DMS79 (cell line): ENCODE data around the gene TAF1C.
A peak's percentile ranks its signal among the peaks of the same experiment; 100 is the strongest.

Experiments used
- DNase-seq: peaks from one replicate; lab custom pipeline; 2025; lab: John Stamatoyannopoulos, UW

The TAF1C gene

GRCh38 chr16:84159800-84160199 is 27.1 kb downstream of the TAF1C start:
- DNase-seq = no peak

- DNase-seq = no peak
Observed at GRCh38 chr16:84159007-84159406, 27.9 kb downstream of the TAF1C start.

GRCh38 chr16:84156342-84156784 is 30.5 kb downstream of the TAF1C start:
- DNase-seq = no peak

- no peak for DNase-seq
Observed at GRCh38 chr16:84155771-84156170, 31.1 kb downstream of the TAF1C start.

GRCh38 chr16:84155226-84155625 is 31.6 kb downstream of the TAF1C start:
- DNase-seq = no peak

- DNase-seq = no peak
Observed at GRCh38 chr16:84153660-84154214, 33.1 kb downstream of the TAF1C start.

GRCh38 chr16:84150926-84151325 is 35.9 kb downstream of the TAF1C start:
- DNase-seq = no peak

GRCh38 chr16:84144859-84145639 is 41.8 kb downstream of the TAF1C start, which contains the start of the genes DNAAF1 and HSDL1:
DNAAF1 (plus strand) TSS chr16:84145308; CDS start chr16:84145441, 133 bp downstream.
HSDL1 (minus strand) TSS chr16:84145177; CDS start chr16:84131321, 13,856 bp downstream.
- DNase-seq = peak; percentile 27

GRCh38 chr16:84144209-84144858 is 42.5 kb downstream of the TAF1C start:
- no peak for DNase-seq

GRCh38 chr16:84143784-84144199 is 43.1 kb downstream of the TAF1C start:
- DNase-seq = no peak

GRCh38 chr16:84143081-84143480 is 43.8 kb downstream of the TAF1C start:
- no peak for DNase-seq

- no peak for DNase-seq
Observed at GRCh38 chr16:84141143-84141670, 45.6 kb downstream of the TAF1C start.

- no peak for DNase-seq
Observed at GRCh38 chr16:84139628-84140258, 47.1 kb downstream of the TAF1C start.

- peak; percentile 55 for DNase-seq
Observed at GRCh38 chr16:84138824-84139627, 47.8 kb downstream of the TAF1C start.

GRCh38 chr16:84138500-84138823 is 48.4 kb downstream of the TAF1C start:
- no peak for DNase-seq

- DNase-seq = no peak
Observed at GRCh38 chr16:84137769-84138357, 49.0 kb downstream of the TAF1C start.

GRCh38 chr16:84137287-84137686 is 49.6 kb downstream of the TAF1C start:
- no peak for DNase-seq

- DNase-seq = no peak
Observed at GRCh38 chr16:84136331-84137125, 50.3 kb downstream of the TAF1C start.

GRCh38 chr16:84132527-84133285 is 54.2 kb downstream of the TAF1C start:
- DNase-seq = no peak
